B cell (primary cell): Measurements from ENCODE around the gene TRPC1. TPM values are rescaled to one million over a fixed set of nuclear protein-coding genes. Genes with fewer than 3 reads are reported as not detected.

ENCODE experiments used
- ATAC-seq: fragments of 200-7000 bp; cut with Tn5 transposase; one replicate; pipeline ENCODE4 v1.10.0; 2021; ENCODE audit warnings: low read depth, mild to moderate bottlenecking, moderate number of reproducible peaks, moderate library complexity
- CTCF ChIA-PET: fragments of 350-600 bp; sonication (Branson Sonifier 250); formaldehyde crosslinking; loops from one replicate; lab custom pipeline; 2021; ENCODE audit warnings: antibody characterized with exemption, inconsistent platforms; lab: Charles Lee
- POLR2A ChIA-PET: fragments of 350-600 bp; sonication (Branson Sonifier 250); formaldehyde crosslinking; loops from one replicate; lab custom pipeline; 2021; ENCODE audit warnings: antibody characterized with exemption; lab: Charles Lee
- DNase-seq: peaks from one replicate; pipeline ENCODE4 v3.0.0; 2013
- H2AFZ ChIP-seq: 2 replicates; pipeline ENCODE4 v1.6.1; 2012; ENCODE audit warnings: mild to moderate bottlenecking, low read depth, low read length; ENCODE audit not compliant: insufficient read depth, poor library complexity, severe bottlenecking
- H3K27ac ChIP-seq, 2 donors: 1 replicate in 1 of 2; 2 replicates in 1 of 2; pipeline ENCODE4 v1.5.1; 2012 to 2013; ENCODE audit warnings: low read length in 2 of 2, mild to moderate bottlenecking in 2 of 2, moderate library complexity in 1 of 2
- H3K27me3 ChIP-seq, 4 experiments: fragments of 200-600 bp in 1 of 4; sonication (generic) in 1 of 4; replicated peaks in 1 of 4; 1 replicate in 2 of 4; 2 replicates in 2 of 4; pipeline versions ENCODE4 v1.6.1 to v1.7.0; 2013 to 2016; ENCODE audit warnings: low read length in 3 of 4, mild to moderate bottlenecking in 2 of 4, mixed read lengths in 1 of 4, moderate library complexity in 1 of 4; ENCODE audit not compliant: insufficient read depth in 4 of 4, control insufficient read depth in 3 of 4; ENCODE audit errors: control extremely low read depth in 1 of 4
- H3K36me3 ChIP-seq, 2 experiments: replicated peaks in 1 of 2; 1 replicate in 1 of 2; 2 replicates in 1 of 2; pipeline versions ENCODE4 v1.6.1 to v1.7.1; 2013; ENCODE audit warnings: low read length in 1 of 2; ENCODE audit not compliant: insufficient read depth in 2 of 2, control insufficient read depth in 1 of 2; ENCODE audit errors: control extremely low read depth in 1 of 2, extremely low read depth in 1 of 2
- H3K4me1 ChIP-seq, 2 donors: fragments of 200-600 bp in 1 of 2; sonication (generic) in 1 of 2; 1 replicate in 1 of 2; 2 replicates in 1 of 2; pipeline versions ENCODE4 v1.5.1 to v1.6.1; 2013 to 2017; ENCODE audit warnings: low read length in 2 of 2; ENCODE audit not compliant: control insufficient read depth in 2 of 2, insufficient read depth in 2 of 2
- H3K4me2 ChIP-seq: replicated peaks from 2 replicates; pipeline ENCODE3; 2012; ENCODE audit warnings: mild to moderate bottlenecking, low read depth, low read length; ENCODE audit not compliant: poor library complexity, severe bottlenecking
- H3K4me3 ChIP-seq, 5 experiments: fragments of 200-600 bp in 1 of 5; sonication (generic) in 1 of 5; 1 replicate in 3 of 5; 2 replicates in 2 of 5; pipeline versions ENCODE4 v1.5.1 to v1.7.0; 2011 to 2016; ENCODE audit warnings: low read length in 4 of 5, mild to moderate bottlenecking in 4 of 5, low read depth in 2 of 5, control low read depth in 1 of 5, moderate library complexity in 1 of 5; ENCODE audit not compliant: insufficient read depth in 1 of 5; ENCODE audit errors: control extremely low read depth in 1 of 5, extremely low read depth in 1 of 5
- H3K79me2 ChIP-seq: fragments of 200-600 bp; sonication (generic); one replicate; pipeline ENCODE4 v1.6.0; 2016; ENCODE audit warnings: low read length; ENCODE audit not compliant: control insufficient read depth, insufficient read depth
- H3K9ac ChIP-seq: fragments of 200-600 bp; sonication (generic); 2 replicates; pipeline ENCODE4 v1.6.1; 2017; ENCODE audit warnings: mild to moderate bottlenecking, low read length, moderate library complexity
- H3K9me3 ChIP-seq, 3 donors: one replicate each; pipeline versions ENCODE4 v1.6.1 to v1.7.1; 2013; ENCODE audit warnings: low read length in 2 of 3; ENCODE audit not compliant: control insufficient read depth in 2 of 3, insufficient read depth in 1 of 3; ENCODE audit errors: control extremely low read depth in 1 of 3
- H4K20me1 ChIP-seq: 2 replicates; pipeline ENCODE4 v1.6.0; 2012; ENCODE audit warnings: mild to moderate bottlenecking, low read length; ENCODE audit not compliant: insufficient read depth, control insufficient read depth, poor library complexity, severe bottlenecking
- H3K27ac Mint-ChIP-seq: one replicate; pipeline ENCODE4 v1.8.0; 2021; ENCODE audit warnings: mixed read lengths
- H3K27me3 Mint-ChIP-seq: one replicate; pipeline ENCODE4 v1.8.0; 2021; ENCODE audit warnings: mixed read lengths
- H3K4me1 Mint-ChIP-seq: one replicate; pipeline ENCODE4 v1.8.0; 2021; ENCODE audit warnings: mixed read lengths
- H3K4me3 Mint-ChIP-seq: one replicate; pipeline ENCODE4 v1.8.0; 2021; ENCODE audit warnings: mixed read lengths
- H3K9me3 Mint-ChIP-seq: one replicate; pipeline ENCODE4 v1.8.0; 2022; ENCODE audit warnings: mixed read lengths; ENCODE audit not compliant: insufficient read depth
- EZH2 ChIP-seq: IDR thresholded peaks from 2 replicates; pipeline ENCODE4 v1.6.1; 2012; ENCODE audit warnings: borderline replicate concordance, low read depth, mild to moderate bottlenecking, moderate library complexity, low read length; ENCODE audit not compliant: insufficient read depth, poor library complexity, severe bottlenecking
- WGBS: methylation state at CpG from one replicate; pipeline ENCODE4 v1.1.5; 2013; ENCODE audit warnings: missing lambda C conversion rate; ENCODE audit not compliant: insufficient coverage; 5-methylcytosine and 5-hydroxymethylcytosine counted together
- intact Hi-C: fragments of 100-400 bp; cut with micrococcal nuclease; formaldehyde crosslinking; loops from one replicate; pipeline ENCODE4 v1.10.0; 2022
- polyA plus RNA-seq: library from polyadenylated mRNA; depleted of rRNA; stranded (reverse); fragments of >200 nt; gene quantifications from 2 replicates; pipeline ENCODE4 v1.2.3, GENCODE V29; 2012
- total RNA-seq, 2 donors: library from RNA; stranded (reverse); fragments of 120-200 nt in 1 of 2; gene quantifications; 1 replicate in 1 of 2; 2 replicates in 1 of 2; pipeline versions ENCODE4 v1.2.3 to v1.2.4, GENCODE V29; 2013 to 2022
- TF ChIP-seq, protein P1 (sequence below): fragments of 200-600 bp; IDR thresholded peaks from one replicate; pipeline ENCODE4 v1.8.0; 2022; ENCODE audit warnings: antibody characterized with exemption, mild to moderate bottlenecking

The TRPC1 gene
- total and polyA plus RNA-seq, 2 donors (not counting 1 experiment from before 2014, with no cell fraction given) = 2.0 to 3.8 TPM

DNA sequence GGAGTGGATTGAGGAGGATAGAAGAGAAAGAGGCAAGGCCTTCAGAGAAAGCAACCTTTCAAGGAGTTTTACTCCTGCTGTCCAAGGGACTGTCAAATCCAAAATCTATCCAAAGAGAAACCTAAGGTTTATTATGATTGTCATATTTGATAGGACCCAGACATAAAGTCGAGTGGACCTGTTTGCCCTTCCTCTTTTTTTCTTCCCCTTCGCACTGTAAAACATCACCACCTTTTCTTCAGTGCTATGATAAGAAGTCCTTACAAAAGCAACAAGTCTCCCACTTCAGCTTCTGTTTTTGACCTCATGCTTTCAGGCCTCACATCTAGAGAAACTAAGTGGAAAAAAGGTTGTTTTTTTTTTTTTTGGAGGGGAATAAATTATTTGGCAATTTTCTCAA is 73.0 kb downstream of the TRPC1 start:
- no peak for TF ChIP-seq EZH2
- ATAC-seq (no peak), DNase-seq (no peak)
- Histone ChIP-seq H3K4me2 (no peak overlapping the region), H3K9ac (no peak overlapping the region), H3K27me3 (no peaks in the 10 kb centered on the region), H3K9me3 (no peaks in the 10 kb centered on the region), H3K4me1 (no peaks in the 10 kb centered on the region), H4K20me1 (no peaks in the 10 kb centered on the region), H2AFZ (no peak overlapping the region), H3K27ac (no peak overlapping the region), H3K79me2 (no peaks in the 10 kb centered on the region), H3K36me3 (no peaks in the 10 kb centered on the region), H3K4me3 (no peak overlapping the region)
- WGBS = 75% methylated on average over 2 of the region's 2 CpGs
- Mint-ChIP-seq H3K9me3 (no peaks in the 10 kb centered on the region), H3K27ac (no peak overlapping the region), H3K27me3 (no peaks in the 10 kb centered on the region), H3K4me1 (no peaks in the 10 kb centered on the region), H3K4me3 (no peak overlapping the region)
- CTCF ChIA-PET = no interaction called here
- POLR2A ChIA-PET = no interaction called here
- intact Hi-C loops = no loop called here

DNA sequence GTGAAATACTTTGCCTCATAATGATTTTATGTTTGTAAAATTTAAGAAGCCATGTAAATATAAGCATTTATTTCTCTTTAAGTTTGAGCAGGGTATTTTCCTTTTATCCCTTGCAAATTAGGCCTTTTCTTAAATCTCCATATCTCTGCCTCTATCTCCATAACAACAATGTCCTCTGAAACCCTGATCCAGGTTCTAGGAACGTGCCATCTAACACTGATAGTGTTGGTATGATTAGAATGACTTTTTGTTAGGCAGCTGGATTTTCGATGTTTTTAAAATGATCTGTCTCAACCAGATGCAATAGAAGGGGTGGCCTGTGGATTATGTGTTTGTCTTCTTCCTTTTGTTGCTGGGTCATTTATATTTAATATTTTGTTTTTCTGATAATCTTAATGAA is 77.9 kb downstream of the TRPC1 start:
- Mint-ChIP-seq H3K4me3 (no peak overlapping the region), H3K27ac (no peak overlapping the region), H3K4me1 (no peaks in the 10 kb centered on the region), H3K27me3 (no peaks in the 10 kb centered on the region), H3K9me3 (no peaks in the 10 kb centered on the region)
- Histone ChIP-seq H3K4me1 (no peaks in the 10 kb centered on the region), H3K27ac (no peak overlapping the region), H3K9me3 (no peaks in the 10 kb centered on the region), H3K27me3 (no peaks in the 10 kb centered on the region), H4K20me1 (no peaks in the 10 kb centered on the region), H3K36me3 (no peaks in the 10 kb centered on the region), H3K9ac (no peak overlapping the region), H3K4me2 (no peak overlapping the region), H3K79me2 (no peaks in the 10 kb centered on the region), H3K4me3 (no peak overlapping the region), H2AFZ (no peak overlapping the region)
- no CpG with 5 or more reads among the region's 2 CpGs for WGBS
- no peak for DNase-seq
- TF ChIP-seq, protein P1, sequence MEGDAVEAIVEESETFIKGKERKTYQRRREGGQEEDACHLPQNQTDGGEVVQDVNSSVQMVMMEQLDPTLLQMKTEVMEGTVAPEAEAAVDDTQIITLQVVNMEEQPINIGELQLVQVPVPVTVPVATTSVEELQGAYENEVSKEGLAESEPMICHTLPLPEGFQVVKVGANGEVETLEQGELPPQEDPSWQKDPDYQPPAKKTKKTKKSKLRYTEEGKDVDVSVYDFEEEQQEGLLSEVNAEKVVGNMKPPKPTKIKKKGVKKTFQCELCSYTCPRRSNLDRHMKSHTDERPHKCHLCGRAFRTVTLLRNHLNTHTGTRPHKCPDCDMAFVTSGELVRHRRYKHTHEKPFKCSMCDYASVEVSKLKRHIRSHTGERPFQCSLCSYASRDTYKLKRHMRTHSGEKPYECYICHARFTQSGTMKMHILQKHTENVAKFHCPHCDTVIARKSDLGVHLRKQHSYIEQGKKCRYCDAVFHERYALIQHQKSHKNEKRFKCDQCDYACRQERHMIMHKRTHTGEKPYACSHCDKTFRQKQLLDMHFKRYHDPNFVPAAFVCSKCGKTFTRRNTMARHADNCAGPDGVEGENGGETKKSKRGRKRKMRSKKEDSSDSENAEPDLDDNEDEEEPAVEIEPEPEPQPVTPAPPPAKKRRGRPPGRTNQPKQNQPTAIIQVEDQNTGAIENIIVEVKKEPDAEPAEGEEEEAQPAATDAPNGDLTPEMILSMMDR = no peak
- TF ChIP-seq EZH2 = no peak
- no peak for ATAC-seq
- ChIA-PET POLR2A (no interaction called here), CTCF (no interaction called here)
- intact Hi-C loops = no loop called here
